CD14-positive monocyte (primary cell): ENCODE results near the gene NEO1. TPM values are rescaled to one million over a fixed set of nuclear protein-coding genes. Genes with fewer than 3 reads are reported as not detected.

Experiments used
- DNase-seq, 3 donors: peaks; one replicate each; pipeline ENCODE4 v3.0.0-alpha.2; 2011 to 2022
- H2AFZ ChIP-seq: 2 replicates; pipeline ENCODE4 v1.6.0; 2012; ENCODE audit warnings: mild to moderate bottlenecking, low read depth, low read length, inconsistent platforms; ENCODE audit not compliant: insufficient read depth, poor library complexity, severe bottlenecking
- H3K27ac ChIP-seq, 2 donors: 1 replicate in 1 of 2; 2 replicates in 1 of 2; pipeline ENCODE4 v1.5.1; 2012 to 2013; ENCODE audit warnings: low read length in 2 of 2, control low read depth in 1 of 2, inconsistent platforms in 1 of 2, low read depth in 1 of 2, mild to moderate bottlenecking in 1 of 2
- H3K27me3 ChIP-seq, 2 donors: one replicate each; pipeline versions ENCODE4 v1.6.0 to v1.6.1; 2011 to 2013; ENCODE audit warnings: low read length in 2 of 2; ENCODE audit not compliant: control insufficient read depth in 2 of 2, insufficient read depth in 2 of 2
- H3K36me3 ChIP-seq, 2 donors: replicated peaks in 1 of 2; 1 replicate in 1 of 2; 2 replicates in 1 of 2; pipeline versions ENCODE4 v1.5.1 to v1.6.1; 2012 to 2013; ENCODE audit warnings: low read length in 2 of 2, control low read depth in 1 of 2, inconsistent platforms in 1 of 2, mild to moderate bottlenecking in 1 of 2; ENCODE audit not compliant: insufficient read depth in 2 of 2, control insufficient read depth in 1 of 2
- H3K4me1 ChIP-seq, 2 donors: 1 replicate in 1 of 2; 2 replicates in 1 of 2; pipeline versions ENCODE4 v1.5.1 to v1.6.1; 2012 to 2013; ENCODE audit warnings: low read length in 2 of 2, control low read depth in 1 of 2, inconsistent platforms in 1 of 2, mild to moderate bottlenecking in 1 of 2, moderate library complexity in 1 of 2; ENCODE audit not compliant: insufficient read depth in 2 of 2, control insufficient read depth in 1 of 2
- H3K4me2 ChIP-seq: replicated peaks from 2 replicates; pipeline ENCODE3; 2012; ENCODE audit warnings: low read length, moderate library complexity, mild to moderate bottlenecking; ENCODE audit not compliant: poor library complexity, severe bottlenecking; ENCODE audit errors: extremely low read depth
- H3K4me3 ChIP-seq, 3 experiments: fragments of 200-600 bp in 1 of 3; sonication (generic) in 1 of 3; replicated peaks in 1 of 3; 1 replicate in 2 of 3; 2 replicates in 1 of 3; pipeline ENCODE4 v1.5.1; 2011 to 2013; ENCODE audit warnings: low read length in 3 of 3, mild to moderate bottlenecking in 3 of 3, control low read depth in 2 of 3, low read depth in 2 of 3, inconsistent platforms in 1 of 3, moderate library complexity in 1 of 3
- H3K79me2 ChIP-seq: 2 replicates; pipeline ENCODE4 v1.6.0; 2012; ENCODE audit warnings: mild to moderate bottlenecking, control low read depth, inconsistent platforms, low read length, moderate library complexity; ENCODE audit not compliant: insufficient read depth
- H3K9ac ChIP-seq: 2 replicates; pipeline ENCODE4 v1.6.0; 2017; ENCODE audit warnings: low read length, mild to moderate bottlenecking; ENCODE audit not compliant: insufficient read depth, poor library complexity, severe bottlenecking
- H3K9me3 ChIP-seq, 2 donors: replicated peaks in 1 of 2; 1 replicate in 1 of 2; 2 replicates in 1 of 2; pipeline versions ENCODE4 v1.5.1 to v1.6.1; 2012 to 2013; ENCODE audit warnings: low read length in 2 of 2, control low read depth in 1 of 2; ENCODE audit not compliant: control insufficient read depth in 1 of 2, insufficient read depth in 1 of 2
- H4K20me1 ChIP-seq: 2 replicates; pipeline ENCODE4 v1.6.0; 2012; ENCODE audit warnings: mild to moderate bottlenecking, low read length, control low read depth, moderate library complexity; ENCODE audit not compliant: insufficient read depth
- H3K27ac Mint-ChIP-seq, 7 donors: one replicate each; pipeline ENCODE4 v1.8.0; 2020; ENCODE audit warnings: mild to moderate bottlenecking in 7 of 7, mixed read lengths in 7 of 7, moderate library complexity in 6 of 7, inconsistent platforms in 2 of 7
- H3K27me3 Mint-ChIP-seq, 3 donors: one replicate each; pipeline ENCODE4 v1.8.0; 2021 to 2022; ENCODE audit warnings: low read depth in 3 of 3, mild to moderate bottlenecking in 3 of 3, mixed read lengths in 3 of 3, moderate library complexity in 3 of 3, inconsistent platforms in 1 of 3
- H3K36me3 Mint-ChIP-seq, 2 donors: one replicate each; pipeline ENCODE4 v1.8.0; 2020; ENCODE audit warnings: mixed read lengths in 2 of 2, inconsistent platforms in 1 of 2, mild to moderate bottlenecking in 1 of 2
- H3K4me1 Mint-ChIP-seq: one replicate; pipeline ENCODE4 v1.8.0; 2020; ENCODE audit warnings: mild to moderate bottlenecking, mixed read lengths
- H3K4me3 Mint-ChIP-seq, 2 donors: one replicate each; pipeline ENCODE4 v1.8.0; 2020; ENCODE audit warnings: mild to moderate bottlenecking in 2 of 2, mixed read lengths in 2 of 2, moderate library complexity in 1 of 2
- H3K9me3 Mint-ChIP-seq, 7 donors: one replicate each; pipeline ENCODE4 v1.8.0; 2020 to 2022; ENCODE audit warnings: mixed read lengths in 7 of 7, mild to moderate bottlenecking in 6 of 7, moderate library complexity in 6 of 7, inconsistent platforms in 2 of 7
- CTCF ChIP-seq: fragments of 200-600 bp; IDR thresholded peaks from one replicate; pipeline ENCODE4 v1.8.0; 2022; ENCODE audit warnings: antibody characterized with exemption, mild to moderate bottlenecking
- WGBS: methylation state at CpG from one replicate; pipeline ENCODE4 v1.1.5; 2013; ENCODE audit warnings: missing lambda C conversion rate; ENCODE audit not compliant: insufficient coverage; 5-methylcytosine and 5-hydroxymethylcytosine counted together
- intact Hi-C, 2 donors: fragments of 100-400 bp; cut with micrococcal nuclease; formaldehyde crosslinking; loops; one replicate each; pipeline versions ENCODE4 v1.15.0 to v1.15.1; 2023
- polyA plus RNA-seq, 3 donors: library from polyadenylated mRNA; depleted of rRNA in 1 of 3; unstranded in 2 of 3; stranded (reverse) in 1 of 3; fragments of 300-500 nt in 2 of 3; fragments of >200 nt in 1 of 3; fragmentation: Illumina TruSeq in 2 of 3; gene quantifications; 1 replicate in 2 of 3; 2 replicates in 1 of 3; pipeline ENCODE4 v1.2.3, GENCODE V29; 2012 to 2021

The NEO1 gene
- polyA plus RNA-seq, 3 donors = 0.03 to 0.06 TPM; not detected in 1

GRCh38 chr15:73337187-73337586 lies 284.9 kb downstream of the NEO1 start:
- H3K4me3 Mint-ChIP-seq = no peak overlapping the region
- Histone ChIP-seq H4K20me1 (no peaks in the 10 kb centered on the region), H3K27ac (no peak overlapping the region), H3K4me2 (no peak overlapping the region), H2AFZ (no peak overlapping the region), H3K9ac (no peak overlapping the region), H3K79me2 (no peaks in the 10 kb centered on the region), H3K4me3 (no peak overlapping the region), H3K27me3 (no peaks in the 10 kb centered on the region), H3K9me3 (no peaks in the 10 kb centered on the region), H3K4me1 (no peaks in the 10 kb centered on the region), H3K36me3 (no peaks in the 10 kb centered on the region)
- H3K27ac Mint-ChIP-seq = no peak overlapping the region
- peaks cover 0 to 4% (median 0%) of the 10 kb centered on the region in 7 donors for H3K9me3 Mint-ChIP-seq
- WGBS = 91% methylated on average over 7 of the region's 8 CpGs
- TF ChIP-seq CTCF = no peak
- no peaks in the 10 kb centered on the region for H3K4me1 Mint-ChIP-seq
- intact Hi-C loops = no loop called here
- no peaks in the 10 kb centered on the region for H3K36me3 Mint-ChIP-seq
- DNase-seq = no peak
- H3K27me3 Mint-ChIP-seq = peaks cover 5 to 13% (median 12%) of the 10 kb centered on the region in 3 donors

- peaks cover 5 to 13% (median 12%) of the 10 kb centered on the region in 3 donors for H3K27me3 Mint-ChIP-seq
- no peaks in the 10 kb centered on the region for H3K79me2 ChIP-seq
- intact Hi-C loops = no loop called here
Measured at GRCh38 chr15:73338058-73338457, 285.8 kb downstream of the NEO1 start.

More at GRCh38 chr15:73338058-73338457, 285.8 kb downstream of the NEO1 start:
- Histone ChIP-seq H2AFZ (no peak overlapping the region), H3K4me3 (no peak overlapping the region), H3K27me3 (no peaks in the 10 kb centered on the region), H4K20me1 (no peaks in the 10 kb centered on the region), H3K9me3 (peaks cover 0 to under 1% of the 10 kb centered on the region in 2 donors), H3K36me3 (no peaks in the 10 kb centered on the region), H3K27ac (no peak overlapping the region), H3K4me2 (no peak overlapping the region), H3K4me1 (no peaks in the 10 kb centered on the region), H3K9ac (no peak overlapping the region)
- H3K27ac Mint-ChIP-seq = no peak overlapping the region
- peaks cover 0 to 8% (median 1%) of the 10 kb centered on the region in 7 donors for H3K9me3 Mint-ChIP-seq
- no peak for DNase-seq
- no peak for TF ChIP-seq CTCF
- H3K4me3 Mint-ChIP-seq = no peak overlapping the region
- no peaks in the 10 kb centered on the region for H3K36me3 Mint-ChIP-seq
- WGBS = 93% methylated on average over 5 of the region's 6 CpGs
- H3K4me1 Mint-ChIP-seq = no peaks in the 10 kb centered on the region
